HG02840 (cell line): ENCODE data around the gene PEX7.
"Not testable (repeated sequence)": the region's sequence is repeated elsewhere in the genome, so short reads cannot be mapped to it uniquely, and the experiment has no call there.

Source experiments
- ATAC-seq: cut with Tn5 transposase; IDR thresholded peaks from one replicate; pipeline ENCODE4 v1.9.1; 2021; ENCODE audit warnings: mild to moderate bottlenecking, moderate library complexity, moderate number of reproducible peaks; ENCODE audit not compliant: unreplicated experiment, low FRiP score

Gene PEX7

GRCh38 chr6:136945072-136945471, 122.7 kb downstream of the PEX7 start:
- no peak for ATAC-seq

GRCh38 chr6:136945711-136946121, 123.3 kb downstream of the PEX7 start:
- no peak for ATAC-seq

- no peak for ATAC-seq
Measured at GRCh38 chr6:136947037-136947436, 124.6 kb downstream of the PEX7 start.

GRCh38 chr6:136949957-136950356, 127.6 kb downstream of the PEX7 start:
- not testable (repeated sequence) for ATAC-seq

- no peak for ATAC-seq
Measured at GRCh38 chr6:136950436-136951126, 128.2 kb downstream of the PEX7 start.

- no peak for ATAC-seq
Measured at GRCh38 chr6:136952714-136953260, 130.4 kb downstream of the PEX7 start.

GRCh38 chr6:136955123-136955522, 132.7 kb downstream of the PEX7 start:
- ATAC-seq = no peak

GRCh38 chr6:136956590-136957544, 134.5 kb downstream of the PEX7 start:
- ATAC-seq = no peak

- no peak for ATAC-seq
Measured at GRCh38 chr6:136958168-136958567, 135.8 kb downstream of the PEX7 start.

GRCh38 chr6:136959471-136959891, 137.1 kb downstream of the PEX7 start:
- no peak for ATAC-seq

GRCh38 chr6:136959935-136960334, 137.5 kb downstream of the PEX7 start:
- ATAC-seq = not testable (repeated sequence)

- ATAC-seq = no peak
Measured at GRCh38 chr6:136960781-136961180, 138.4 kb downstream of the PEX7 start.

- ATAC-seq = no peak
Measured at GRCh38 chr6:136961848-136962247, 139.5 kb downstream of the PEX7 start.

GRCh38 chr6:136962661-136963060, 140.3 kb downstream of the PEX7 start:
- ATAC-seq = no peak

GRCh38 chr6:136963259-136963658, 140.9 kb downstream of the PEX7 start:
- no peak for ATAC-seq
